ENCODE results near the gene ZNF263. TPM values are rescaled to one million over a fixed set of nuclear protein-coding genes. Genes with fewer than 3 reads are reported as not detected.

The ZNF263 gene
- total and polyA plus RNA-seq, 2 of the 13 experiments (the other 11 are each of a cell fraction or from before 2014, with no cell fraction given) = 10.2 to 41.2 TPM

DNA sequence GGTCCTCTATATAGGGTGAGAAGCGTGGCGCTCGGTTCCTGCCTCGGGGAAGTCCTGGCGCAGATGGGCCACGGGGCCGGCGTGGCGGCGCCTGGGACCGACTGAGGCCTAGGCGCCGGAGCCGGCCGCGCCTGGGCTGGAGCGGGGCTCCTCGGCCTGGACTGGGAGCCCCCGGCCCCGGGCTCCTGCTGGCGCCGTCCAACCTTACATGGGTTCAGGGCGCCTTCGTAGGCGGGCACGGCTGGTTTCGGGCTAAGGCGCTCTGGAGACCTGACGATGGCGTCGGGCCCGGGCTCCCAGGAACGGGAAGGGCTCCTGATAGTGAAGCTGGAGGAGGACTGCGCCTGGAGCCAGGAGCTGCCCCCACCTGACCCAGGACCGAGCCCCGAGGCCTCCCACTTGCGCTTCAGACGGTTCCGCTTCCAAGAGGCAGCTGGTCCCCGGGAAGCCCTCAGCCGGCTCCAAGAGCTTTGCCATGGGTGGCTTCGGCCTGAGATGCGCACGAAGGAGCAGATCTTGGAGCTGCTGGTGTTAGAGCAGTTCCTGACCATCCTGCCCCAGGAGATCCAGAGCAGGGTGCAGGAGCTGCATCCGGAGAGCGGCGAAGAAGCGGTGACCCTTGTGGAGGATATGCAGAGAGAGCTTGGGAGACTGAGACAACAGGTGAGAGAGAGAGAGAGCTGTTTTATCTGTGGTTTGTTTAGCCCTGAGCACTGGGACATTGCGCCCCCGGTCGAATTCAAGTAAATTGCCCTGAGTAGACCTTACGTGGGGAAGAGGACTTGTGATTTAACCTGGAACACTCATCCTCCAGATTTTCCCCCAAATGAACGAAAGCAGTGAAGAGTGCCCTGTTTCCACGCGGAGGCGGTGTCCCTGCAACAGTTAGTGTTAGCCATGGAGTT is 504 bp downstream of the ZNF263 start:
- H3K36me3 ChIP-seq (replicated peaks in 1 of 2; ENCODE audit: control insufficient read depth in 1 of 2, insufficient read depth in 2 of 2, low read length in 2 of 2) = peaks cover 9 to 23% of the 10 kb centered on the region in 2 experiments
- H3K4me2 ChIP-seq (ENCODE audit: low read depth, low read length) = peak overlapping the region; percentile 87
- peaks cover 23% of the 10 kb centered on the region for H4K20me1 ChIP-seq (ENCODE audit: insufficient read depth, low read length)
- in situ Hi-C loops (cut with HindIII; ENCODE audit: extremely low pct_ligation_motif_present, low pct_unique_long_range_greater_than_20kb) (no loop called here), intact Hi-C loops (cut with micrococcal nuclease; ENCODE audit: unreplicated experiment) (loop anchor here (2.0 kb wide), 1 partner anchor 19 kb away; no protein-coding TSS in a partner anchor)
- no peaks in the 10 kb centered on the region for H3K9me3 ChIP-seq (ENCODE audit: low read length)
- no peaks in the 10 kb centered on the region; a peak in 1 of 5 replicates for H3K27me3 ChIP-seq (ENCODE audit: control insufficient read depth in 1 of 2, insufficient read depth in 2 of 2, low read length in 2 of 2)
- under 1% methylated on average over 30 of the region's 56 CpGs for WGBS (ENCODE audit: low lambda C conversion rate)
- peaks cover 48% of the 10 kb centered on the region for H3K79me2 ChIP-seq (ENCODE audit: insufficient read depth, low read length)
- ATAC-seq = peak; percentile 15
- ChIA-PET CTCF (ENCODE audit: low intra/inter-chr PET ratio, low total read pairs) (no interaction called here), POLR2A (interaction anchor here (1.2 to 3.0 kb wide), 10 partner anchors 9 to 217 kb away, joined by 3 to 64 read pairs (median 8); partner anchors contain the start of genes CLUAP1, ZNF174 and ZSCAN32)
- peak overlapping the region; percentile 99 for H3K27ac ChIP-seq (ENCODE audit: extremely low read length, insufficient read depth, low read length)
- peak overlapping the region; percentile 79 to 100 (median 99) for H3K4me3 ChIP-seq (replicated peaks in 1 of 3; ENCODE audit: insufficient read depth in 1 of 3, low read depth in 2 of 3, low read length in 3 of 3)
- peaks cover 45% of the 10 kb centered on the region for H3K4me1 ChIP-seq (ENCODE audit: insufficient read depth, low read length)
- no peak overlapping the region for H2AFZ ChIP-seq (ENCODE audit: low read length)
- DNase-seq (ENCODE audit: low spot score) = no peak
- H3K9ac ChIP-seq (ENCODE audit: insufficient read depth, low read depth, low read length) = peak overlapping the region; percentile 96
- FAIRE-seq = no peak
- TSS peak; percentile 65 for BruUV-seq (replicated peaks)
- TF ChIP-seq, protein P1, sequence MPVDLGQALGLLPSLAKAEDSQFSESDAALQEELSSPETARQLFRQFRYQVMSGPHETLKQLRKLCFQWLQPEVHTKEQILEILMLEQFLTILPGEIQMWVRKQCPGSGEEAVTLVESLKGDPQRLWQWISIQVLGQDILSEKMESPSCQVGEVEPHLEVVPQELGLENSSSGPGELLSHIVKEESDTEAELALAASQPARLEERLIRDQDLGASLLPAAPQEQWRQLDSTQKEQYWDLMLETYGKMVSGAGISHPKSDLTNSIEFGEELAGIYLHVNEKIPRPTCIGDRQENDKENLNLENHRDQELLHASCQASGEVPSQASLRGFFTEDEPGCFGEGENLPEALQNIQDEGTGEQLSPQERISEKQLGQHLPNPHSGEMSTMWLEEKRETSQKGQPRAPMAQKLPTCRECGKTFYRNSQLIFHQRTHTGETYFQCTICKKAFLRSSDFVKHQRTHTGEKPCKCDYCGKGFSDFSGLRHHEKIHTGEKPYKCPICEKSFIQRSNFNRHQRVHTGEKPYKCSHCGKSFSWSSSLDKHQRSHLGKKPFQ (CRISPR knock-in tag; IDR thresholded peaks at IDR 0.05; ENCODE audit: insufficient replicate concordance) = peak; percentile 27
- no peak; the same call in 1 of the 2 replicates for TF ChIP-seq KDM5B (CRISPR knock-in tag; IDR thresholded peaks at IDR 0.05; ENCODE audit: borderline replicate concordance)
- TF ChIP-seq, protein P2, sequence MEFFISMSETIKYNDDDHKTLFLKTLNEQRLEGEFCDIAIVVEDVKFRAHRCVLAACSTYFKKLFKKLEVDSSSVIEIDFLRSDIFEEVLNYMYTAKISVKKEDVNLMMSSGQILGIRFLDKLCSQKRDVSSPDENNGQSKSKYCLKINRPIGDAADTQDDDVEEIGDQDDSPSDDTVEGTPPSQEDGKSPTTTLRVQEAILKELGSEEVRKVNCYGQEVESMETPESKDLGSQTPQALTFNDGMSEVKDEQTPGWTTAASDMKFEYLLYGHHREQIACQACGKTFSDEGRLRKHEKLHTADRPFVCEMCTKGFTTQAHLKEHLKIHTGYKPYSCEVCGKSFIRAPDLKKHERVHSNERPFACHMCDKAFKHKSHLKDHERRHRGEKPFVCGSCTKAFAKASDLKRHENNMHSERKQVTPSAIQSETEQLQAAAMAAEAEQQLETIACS (CRISPR knock-in tag; IDR thresholded peaks at IDR 0.05) = no peak
- no peak for TF ChIP-seq ZBTB42 (CRISPR knock-in tag; IDR thresholded peaks at IDR 0.05)
- no peak for TF ChIP-seq RARA (CRISPR knock-in tag; IDR thresholded peaks at IDR 0.05)
- TF ChIP-seq, protein P3, sequence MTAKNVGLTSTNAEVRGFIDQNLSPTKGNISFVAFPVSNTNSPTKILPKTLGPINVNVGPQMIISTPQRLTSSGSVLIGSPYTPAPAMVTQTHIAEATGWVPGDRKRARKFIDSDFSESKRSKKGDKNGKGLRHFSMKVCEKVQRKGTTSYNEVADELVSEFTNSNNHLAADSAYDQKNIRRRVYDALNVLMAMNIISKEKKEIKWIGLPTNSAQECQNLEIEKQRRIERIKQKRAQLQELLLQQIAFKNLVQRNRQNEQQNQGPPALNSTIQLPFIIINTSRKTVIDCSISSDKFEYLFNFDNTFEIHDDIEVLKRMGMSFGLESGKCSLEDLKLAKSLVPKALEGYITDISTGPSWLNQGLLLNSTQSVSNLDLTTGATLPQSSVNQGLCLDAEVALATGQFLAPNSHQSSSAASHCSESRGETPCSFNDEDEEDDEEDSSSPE (CRISPR knock-in tag; IDR thresholded peaks at IDR 0.05) = 0 out of 2 replicates have a peak, but pooled peaks have one; percentile 1
- TF ChIP-seq, protein P4, sequence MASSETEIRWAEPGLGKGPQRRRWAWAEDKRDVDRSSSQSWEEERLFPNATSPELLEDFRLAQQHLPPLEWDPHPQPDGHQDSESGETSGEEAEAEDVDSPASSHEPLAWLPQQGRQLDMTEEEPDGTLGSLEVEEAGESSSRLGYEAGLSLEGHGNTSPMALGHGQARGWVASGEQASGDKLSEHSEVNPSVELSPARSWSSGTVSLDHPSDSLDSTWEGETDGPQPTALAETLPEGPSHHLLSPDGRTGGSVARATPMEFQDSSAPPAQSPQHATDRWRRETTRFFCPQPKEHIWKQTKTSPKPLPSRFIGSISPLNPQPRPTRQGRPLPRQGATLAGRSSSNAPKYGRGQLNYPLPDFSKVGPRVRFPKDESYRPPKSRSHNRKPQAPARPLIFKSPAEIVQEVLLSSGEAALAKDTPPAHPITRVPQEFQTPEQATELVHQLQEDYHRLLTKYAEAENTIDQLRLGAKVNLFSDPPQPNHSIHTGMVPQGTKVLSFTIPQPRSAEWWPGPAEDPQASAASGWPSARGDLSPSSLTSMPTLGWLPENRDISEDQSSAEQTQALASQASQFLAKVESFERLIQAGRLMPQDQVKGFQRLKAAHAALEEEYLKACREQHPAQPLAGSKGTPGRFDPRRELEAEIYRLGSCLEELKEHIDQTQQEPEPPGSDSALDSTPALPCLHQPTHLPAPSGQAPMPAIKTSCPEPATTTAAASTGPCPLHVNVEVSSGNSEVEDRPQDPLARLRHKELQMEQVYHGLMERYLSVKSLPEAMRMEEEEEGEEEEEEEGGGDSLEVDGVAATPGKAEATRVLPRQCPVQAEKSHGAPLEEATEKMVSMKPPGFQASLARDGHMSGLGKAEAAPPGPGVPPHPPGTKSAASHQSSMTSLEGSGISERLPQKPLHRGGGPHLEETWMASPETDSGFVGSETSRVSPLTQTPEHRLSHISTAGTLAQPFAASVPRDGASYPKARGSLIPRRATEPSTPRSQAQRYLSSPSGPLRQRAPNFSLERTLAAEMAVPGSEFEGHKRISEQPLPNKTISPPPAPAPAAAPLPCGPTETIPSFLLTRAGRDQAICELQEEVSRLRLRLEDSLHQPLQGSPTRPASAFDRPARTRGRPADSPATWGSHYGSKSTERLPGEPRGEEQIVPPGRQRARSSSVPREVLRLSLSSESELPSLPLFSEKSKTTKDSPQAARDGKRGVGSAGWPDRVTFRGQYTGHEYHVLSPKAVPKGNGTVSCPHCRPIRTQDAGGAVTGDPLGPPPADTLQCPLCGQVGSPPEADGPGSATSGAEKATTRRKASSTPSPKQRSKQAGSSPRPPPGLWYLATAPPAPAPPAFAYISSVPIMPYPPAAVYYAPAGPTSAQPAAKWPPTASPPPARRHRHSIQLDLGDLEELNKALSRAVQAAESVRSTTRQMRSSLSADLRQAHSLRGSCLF (CRISPR knock-in tag; IDR thresholded peaks at IDR 0.05; ENCODE audit: borderline replicate concordance) = no peak
- TF ChIP-seq, protein P5, sequence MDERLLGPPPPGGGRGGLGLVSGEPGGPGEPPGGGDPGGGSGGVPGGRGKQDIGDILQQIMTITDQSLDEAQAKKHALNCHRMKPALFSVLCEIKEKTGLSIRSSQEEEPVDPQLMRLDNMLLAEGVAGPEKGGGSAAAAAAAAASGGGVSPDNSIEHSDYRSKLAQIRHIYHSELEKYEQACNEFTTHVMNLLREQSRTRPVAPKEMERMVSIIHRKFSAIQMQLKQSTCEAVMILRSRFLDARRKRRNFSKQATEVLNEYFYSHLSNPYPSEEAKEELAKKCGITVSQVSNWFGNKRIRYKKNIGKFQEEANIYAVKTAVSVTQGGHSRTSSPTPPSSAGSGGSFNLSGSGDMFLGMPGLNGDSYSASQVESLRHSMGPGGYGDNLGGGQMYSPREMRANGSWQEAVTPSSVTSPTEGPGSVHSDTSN (CRISPR knock-in tag; IDR thresholded peaks at IDR 0.05) = no peak

Measured in HepG2 (cell line).